Omental fat pad (tissue), 4 donors: Measurements from ENCODE around the gene CDH15. TPM values are rescaled to one million over a fixed set of nuclear protein-coding genes. Genes with fewer than 3 reads are reported as not detected.
"Not testable (repeated sequence)": the region's sequence is repeated elsewhere in the genome, so short reads cannot be mapped to it uniquely, and the experiment has no call there.

ENCODE experiments used
- ATAC-seq: fragments of 150-250 bp; one replicate; pipeline ENCODE4 v1.9.1; 2016; ENCODE audit warnings: mild to moderate bottlenecking, moderate library complexity; ENCODE audit not compliant: low FRiP score
- DNase-seq: peaks from one replicate; pipeline ENCODE4 v3.0.0-alpha.2; 2019; ENCODE audit warnings: low spot score
- CTCF ChIP-seq, 3 donors: fragments of 450-650 bp; IDR thresholded peaks; one replicate each; pipeline ENCODE4 v1.5.1; 2016 to 2017; ENCODE audit warnings: antibody characterized with exemption in 3 of 3, mild to moderate bottlenecking in 3 of 3, moderate library complexity in 2 of 3
- total RNA-seq, 4 donors: library from RNA; depleted of rRNA; stranded (reverse); fragments of >200 nt; gene quantifications; one replicate each; pipeline ENCODE4 v1.1.0, GENCODE V29; 2016

Gene CDH15
- total RNA-seq, 4 donors from 2014 or later = not detected

DNA sequence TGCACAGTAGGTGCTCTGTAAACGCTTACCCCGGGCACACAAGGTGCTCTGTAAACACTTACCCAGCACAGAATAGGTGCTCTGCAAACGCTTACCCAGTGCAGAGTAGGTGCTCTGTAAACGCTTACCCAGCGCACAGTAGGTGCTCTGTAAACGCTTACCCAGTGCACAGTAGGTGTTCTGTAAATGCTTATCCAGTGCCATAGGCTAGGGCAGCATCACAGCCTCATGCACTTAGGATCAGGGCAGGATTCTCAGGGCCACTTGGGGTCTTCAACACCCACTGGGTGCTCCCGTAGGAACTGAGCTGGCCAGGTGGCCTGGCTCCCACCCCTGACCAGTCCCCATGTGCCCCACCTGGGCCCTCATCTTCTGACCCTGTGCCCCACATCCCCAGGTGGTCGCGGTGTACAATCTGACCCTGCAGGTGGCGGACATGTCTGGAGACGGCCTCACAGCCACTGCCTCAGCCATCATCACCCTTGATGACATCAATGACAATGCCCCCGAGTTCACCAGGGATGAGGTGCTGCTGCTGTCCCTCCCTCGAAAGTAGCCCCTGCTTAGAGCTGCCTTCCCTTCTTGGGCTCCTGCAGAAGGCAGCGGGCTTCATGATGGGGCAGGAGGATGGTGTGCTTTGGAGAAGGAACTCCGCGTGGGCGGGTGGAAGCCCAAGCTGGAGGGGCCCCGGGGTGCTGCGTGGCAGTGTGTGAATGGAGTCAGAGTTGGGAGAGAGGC is 15.7 kb downstream of the CDH15 start:
- DNase-seq (no peak), ATAC-seq (no peak)
- TF ChIP-seq CTCF (IDR thresholded peaks at IDR 0.05) = no peak

DNA sequence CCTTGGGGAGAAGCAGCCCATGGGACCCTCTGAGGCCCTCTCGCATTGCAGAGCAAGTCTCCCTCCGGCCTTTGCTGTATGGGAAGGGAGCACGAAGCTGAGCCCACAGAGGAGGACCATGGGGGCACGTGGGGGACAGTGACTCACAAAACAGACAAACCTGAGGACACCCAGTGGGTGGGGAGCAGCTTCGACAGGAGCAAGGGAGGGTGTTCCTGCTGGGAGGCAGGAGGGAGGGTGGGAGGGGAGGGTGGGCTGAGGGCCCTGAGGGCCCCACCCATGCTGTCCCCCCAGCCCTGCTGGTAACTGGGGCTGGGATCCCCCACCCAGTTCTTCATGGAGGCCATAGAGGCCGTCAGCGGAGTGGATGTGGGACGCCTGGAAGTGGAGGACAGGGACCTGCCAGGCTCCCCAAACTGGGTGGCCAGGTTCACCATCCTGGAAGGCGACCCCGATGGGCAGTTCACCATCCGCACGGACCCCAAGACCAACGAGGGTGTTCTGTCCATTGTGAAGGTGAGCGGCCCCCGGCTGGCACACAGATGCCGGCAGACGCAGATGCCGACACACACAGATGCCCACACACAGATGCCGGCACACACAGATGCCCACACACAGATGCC is 16.3 kb downstream of the CDH15 start:
- no peak for ATAC-seq
- TF ChIP-seq CTCF (IDR thresholded peaks at IDR 0.05) = no peak
- DNase-seq = no peak

DNA sequence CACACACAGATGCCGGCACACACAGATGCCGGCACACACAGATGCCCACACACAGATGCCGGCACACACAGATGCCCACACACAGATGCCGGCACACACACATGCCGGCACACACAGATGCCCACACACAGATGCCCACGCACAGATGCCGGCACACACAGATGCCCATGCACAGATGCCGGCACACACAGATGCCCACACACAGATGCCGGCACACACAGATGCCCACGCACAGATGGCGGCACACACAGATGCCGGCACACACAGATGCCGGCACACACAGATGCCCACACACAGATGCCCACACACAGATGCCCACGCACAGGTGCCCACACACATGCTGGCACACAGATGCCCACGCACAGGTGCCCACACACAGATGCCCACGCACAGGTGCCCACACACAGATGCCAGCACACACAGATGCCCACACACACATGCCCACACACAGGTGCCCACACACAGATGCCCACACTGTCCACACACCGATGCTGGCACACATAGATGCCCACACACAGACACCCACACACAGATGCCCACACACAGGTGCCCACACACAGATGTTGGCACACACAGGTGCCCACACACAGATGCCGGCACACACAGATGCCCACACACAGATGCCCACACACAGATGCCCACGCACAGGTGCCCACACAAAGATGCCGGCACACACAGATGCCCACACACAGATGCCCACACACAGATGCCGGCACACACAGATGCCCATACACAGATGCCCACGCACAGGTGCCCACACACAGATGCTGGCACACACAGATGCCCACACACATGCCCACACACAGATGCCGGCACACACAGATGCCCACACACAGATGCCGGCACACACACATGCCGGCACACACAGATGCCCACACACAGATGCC is 17.2 kb downstream of the CDH15 start:
- not testable (repeated sequence) for ATAC-seq, DNase-seq

DNA sequence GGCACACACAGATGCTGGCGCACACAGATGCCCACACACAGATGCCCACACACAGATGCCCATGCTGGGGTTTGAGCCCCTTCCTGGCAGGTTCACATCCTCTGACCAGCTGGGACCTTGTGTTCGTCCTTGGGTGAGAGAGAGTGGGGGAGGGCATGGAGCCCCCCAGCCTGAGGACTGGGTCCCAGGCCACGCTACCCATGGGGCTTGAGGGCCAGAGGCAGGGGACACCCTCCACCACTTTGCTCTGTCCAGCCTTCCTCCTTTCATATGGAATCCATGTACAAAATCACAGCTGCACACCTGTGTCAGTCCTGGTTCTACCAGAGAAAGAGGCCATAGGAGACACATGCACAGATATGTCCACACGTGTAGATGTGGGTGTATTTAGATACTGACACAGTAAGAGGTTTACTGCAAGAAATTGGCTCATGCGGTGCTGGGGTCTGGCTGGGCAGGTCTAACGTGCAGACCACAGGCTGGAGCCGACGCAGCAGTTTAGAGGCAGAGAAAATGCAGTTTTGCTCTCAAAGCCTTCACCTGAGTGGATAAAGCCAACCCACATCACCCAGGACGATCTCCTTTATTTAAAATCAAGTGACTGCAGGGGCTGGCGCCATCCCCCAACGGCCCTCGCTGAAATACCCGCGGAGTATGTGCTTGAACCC is 17.9 kb downstream of the CDH15 start:
- no peak for DNase-seq
- ATAC-seq = no peak

DNA sequence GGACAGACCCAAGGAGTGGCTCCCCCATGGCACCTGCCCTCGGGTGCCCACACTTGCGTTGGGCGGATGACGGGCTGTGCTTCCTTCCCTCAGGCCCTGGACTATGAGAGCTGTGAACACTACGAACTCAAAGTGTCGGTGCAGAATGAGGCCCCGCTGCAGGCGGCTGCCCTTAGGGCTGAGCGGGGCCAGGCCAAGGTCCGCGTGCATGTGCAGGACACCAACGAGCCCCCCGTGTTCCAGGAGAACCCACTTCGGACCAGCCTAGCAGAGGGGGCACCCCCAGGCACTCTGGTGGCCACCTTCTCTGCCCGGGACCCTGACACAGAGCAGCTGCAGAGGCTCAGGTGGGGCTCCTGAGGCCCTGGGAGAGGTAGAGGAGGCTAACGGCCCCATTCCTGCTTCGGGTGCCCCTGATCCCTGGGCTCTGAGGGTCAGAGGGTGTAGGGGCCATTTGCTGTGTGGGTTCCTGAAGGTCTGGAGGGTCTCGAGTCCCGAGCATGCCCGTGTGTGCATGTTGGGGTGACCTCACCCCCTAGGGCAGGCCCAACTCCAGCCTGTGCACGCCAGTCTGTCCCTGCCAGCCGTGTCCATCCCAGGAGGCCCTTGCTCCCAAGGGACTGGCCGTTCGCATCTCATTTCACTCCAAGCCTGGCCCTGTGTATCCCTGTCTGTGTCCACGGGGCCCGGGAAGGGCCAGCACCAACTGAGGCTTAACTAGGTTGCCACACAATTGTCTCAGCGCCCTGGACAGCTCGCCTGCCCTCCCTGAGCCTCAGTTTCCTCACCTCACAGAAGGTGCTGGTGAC is 18.8 kb downstream of the CDH15 start:
- DNase-seq = no peak
- TF ChIP-seq CTCF (IDR thresholded peaks at IDR 0.05) = no peak
- ATAC-seq = no peak

More for the DNA sequence above, 17.9 kb downstream of the CDH15 start:
- TF ChIP-seq CTCF (IDR thresholded peaks at IDR 0.05) = no peak

DNA sequence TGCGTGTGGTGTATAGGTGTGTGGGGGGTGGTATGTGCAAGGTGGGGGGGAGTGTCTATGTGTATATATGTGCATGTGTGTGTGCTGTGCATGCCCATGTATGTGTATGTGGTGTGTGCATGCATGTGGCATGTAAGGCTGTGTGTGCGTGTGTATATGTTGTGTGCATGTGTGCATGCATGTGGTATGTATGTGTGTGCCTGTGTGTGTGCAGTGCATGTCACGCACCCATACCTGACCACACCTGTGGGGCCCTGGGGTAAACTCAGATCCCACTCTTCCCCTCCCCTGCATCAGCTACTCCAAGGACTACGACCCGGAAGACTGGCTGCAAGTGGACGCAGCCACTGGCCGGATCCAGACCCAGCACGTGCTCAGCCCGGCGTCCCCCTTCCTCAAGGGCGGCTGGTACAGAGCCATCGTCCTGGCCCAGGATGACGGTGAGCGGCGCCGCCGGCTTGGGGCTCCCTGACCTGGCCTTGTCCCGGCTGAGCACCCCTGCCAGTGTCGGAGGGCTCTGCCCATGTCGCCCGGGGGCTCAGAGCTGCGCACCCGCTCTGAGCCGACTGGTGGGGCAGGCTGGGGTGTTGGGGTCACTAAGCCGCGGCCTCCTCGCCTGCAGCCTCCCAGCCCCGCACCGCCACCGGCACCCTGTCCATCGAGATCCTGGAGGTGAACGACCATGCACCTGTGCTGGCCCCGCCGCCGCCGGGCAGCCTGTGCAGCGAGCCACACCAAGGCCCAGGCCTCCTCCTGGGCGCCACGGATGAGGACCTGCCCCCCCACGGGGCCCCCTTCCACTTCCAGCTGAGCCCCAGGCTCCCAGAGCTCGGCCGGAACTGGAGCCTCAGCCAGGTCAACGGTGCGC is 19.7 kb downstream of the CDH15 start:
- no peak for TF ChIP-seq CTCF (IDR thresholded peaks at IDR 0.05)
- ATAC-seq (no peak), DNase-seq (no peak)
